ENCODE measurements around the gene SPOCD1.

GRCh38 chr1:31803610-31804009 lies 12.2 kb downstream of the SPOCD1 start:
- no peak for TF ChIP-seq CTCF (conservative IDR thresholded peaks at IDR 0.05; ENCODE audit: low read length)
- no peak for TF ChIP-seq EZH2phosphoT487 (IDR thresholded peaks at IDR 0.05; ENCODE audit: borderline replicate concordance)
